ENCODE results near the gene ST6GALNAC6. TPM values are rescaled to one million over a fixed set of nuclear protein-coding genes. Genes with fewer than 3 reads are reported as not detected.

The ST6GALNAC6 gene
- polyA plus RNA-seq, 1 experiment, result 40.6 TPM

DNA sequence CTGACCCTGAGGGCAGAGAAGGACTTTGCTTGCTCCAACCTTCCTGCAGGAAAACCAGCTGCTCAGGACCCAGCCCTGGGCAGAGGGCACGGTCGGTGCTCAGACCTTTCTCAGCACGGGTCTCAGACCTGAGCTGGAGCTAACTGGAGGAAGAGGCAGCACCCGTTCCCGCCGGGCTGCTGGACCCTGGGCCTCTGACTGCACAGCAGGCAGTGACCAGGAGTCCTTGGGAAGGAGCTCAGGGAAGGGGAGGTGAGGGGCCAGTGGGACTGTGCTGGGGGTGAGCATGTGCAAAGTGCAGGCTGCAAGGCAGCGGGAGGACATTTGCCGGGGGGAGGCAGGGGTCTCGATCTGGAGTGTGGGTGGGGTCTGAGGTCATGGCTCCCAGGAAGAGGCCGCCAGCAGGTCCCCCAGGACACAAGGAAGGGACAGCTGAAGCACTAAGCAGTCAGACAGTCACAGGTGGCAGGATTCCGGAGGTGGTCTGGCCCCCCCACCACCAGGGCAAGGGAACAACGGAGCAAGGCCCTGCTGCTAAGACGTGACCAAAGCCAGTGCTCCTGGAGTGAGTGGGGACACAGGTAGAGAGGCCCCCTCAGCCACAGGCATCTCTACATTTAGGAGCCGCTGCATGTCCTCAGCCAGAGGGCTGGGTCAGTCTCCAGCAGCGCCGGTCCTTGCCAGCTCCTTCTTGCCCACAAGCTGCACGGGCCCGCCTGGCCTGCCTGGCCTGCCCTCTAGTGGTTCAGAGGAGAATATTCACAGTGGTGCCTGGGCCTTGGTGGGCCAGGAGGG lies 43.0 kb upstream of the ST6GALNAC6 start:
- ChIA-PET CTCF (interaction anchor here (0.5 to 4.6 kb wide), 38 partner anchors 9 to 248 kb away, joined by 3 to 85 read pairs (median 6); partner anchors contain the start of genes CFAP157, EEIG1, NAIF1 and PIP5KL1), POLR2A (interaction anchor here (0.5 to 1.5 kb wide), 2 partner anchors 108 to 156 kb away, joined by 4 read pairs; no protein-coding TSS in a partner anchor)
- no peak for DNase-seq (ENCODE audit: low read depth, low spot score)
- Histone ChIP-seq H3K27me3 (ENCODE audit: control insufficient read depth, insufficient read depth, low read length) (no peaks in the 10 kb centered on the region), H3K9me3 (ENCODE audit: control insufficient read depth, insufficient read depth, low read length) (no peaks in the 10 kb centered on the region; the same call in 1 of the 2 replicates), H3K27ac (ENCODE audit: low read depth, low read length) (no peak overlapping the region), H3K4me3 (ENCODE audit: low read depth, low read length) (no peak overlapping the region)
- TF ChIP-seq, protein P1, sequence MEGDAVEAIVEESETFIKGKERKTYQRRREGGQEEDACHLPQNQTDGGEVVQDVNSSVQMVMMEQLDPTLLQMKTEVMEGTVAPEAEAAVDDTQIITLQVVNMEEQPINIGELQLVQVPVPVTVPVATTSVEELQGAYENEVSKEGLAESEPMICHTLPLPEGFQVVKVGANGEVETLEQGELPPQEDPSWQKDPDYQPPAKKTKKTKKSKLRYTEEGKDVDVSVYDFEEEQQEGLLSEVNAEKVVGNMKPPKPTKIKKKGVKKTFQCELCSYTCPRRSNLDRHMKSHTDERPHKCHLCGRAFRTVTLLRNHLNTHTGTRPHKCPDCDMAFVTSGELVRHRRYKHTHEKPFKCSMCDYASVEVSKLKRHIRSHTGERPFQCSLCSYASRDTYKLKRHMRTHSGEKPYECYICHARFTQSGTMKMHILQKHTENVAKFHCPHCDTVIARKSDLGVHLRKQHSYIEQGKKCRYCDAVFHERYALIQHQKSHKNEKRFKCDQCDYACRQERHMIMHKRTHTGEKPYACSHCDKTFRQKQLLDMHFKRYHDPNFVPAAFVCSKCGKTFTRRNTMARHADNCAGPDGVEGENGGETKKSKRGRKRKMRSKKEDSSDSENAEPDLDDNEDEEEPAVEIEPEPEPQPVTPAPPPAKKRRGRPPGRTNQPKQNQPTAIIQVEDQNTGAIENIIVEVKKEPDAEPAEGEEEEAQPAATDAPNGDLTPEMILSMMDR (IDR thresholded peaks at IDR 0.05; ENCODE audit: low read depth, low read length), result peak; percentile 81

DNA sequence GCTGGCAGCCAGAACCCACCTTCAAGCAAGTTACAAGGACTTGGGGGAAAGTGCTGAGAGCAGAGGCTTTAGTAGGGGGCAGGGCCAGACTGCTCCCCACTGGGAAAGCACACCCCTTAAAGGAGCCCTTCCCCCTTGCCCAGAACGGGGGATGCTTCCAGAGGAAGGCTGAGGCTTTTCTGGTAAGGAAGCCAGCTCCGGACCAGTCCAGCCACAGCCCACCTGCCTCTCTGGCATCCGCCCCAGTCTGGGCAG lies 42.5 kb upstream of the ST6GALNAC6 start:
- Histone ChIP-seq H3K27me3 (ENCODE audit: control insufficient read depth, insufficient read depth, low read length) (no peaks in the 10 kb centered on the region), H3K9me3 (ENCODE audit: control insufficient read depth, insufficient read depth, low read length) (no peaks in the 10 kb centered on the region; the same call in 1 of the 2 replicates), H3K4me3 (ENCODE audit: low read depth, low read length) (no peak overlapping the region), H3K27ac (ENCODE audit: low read depth, low read length) (no peak overlapping the region)
- CTCF ChIA-PET, result interaction anchor here (0.8 to 4.6 kb wide), 16 partner anchors 9 to 183 kb away, joined by 4 to 85 read pairs (median 14); partner anchors contain the start of genes NAIF1 and SLC25A25
- TF ChIP-seq, protein P1 (IDR thresholded peaks at IDR 0.05; ENCODE audit: low read depth, low read length), result no peak
- DNase-seq (ENCODE audit: low read depth, low spot score), result no peak
- POLR2A ChIA-PET, result no interaction called here

DNA sequence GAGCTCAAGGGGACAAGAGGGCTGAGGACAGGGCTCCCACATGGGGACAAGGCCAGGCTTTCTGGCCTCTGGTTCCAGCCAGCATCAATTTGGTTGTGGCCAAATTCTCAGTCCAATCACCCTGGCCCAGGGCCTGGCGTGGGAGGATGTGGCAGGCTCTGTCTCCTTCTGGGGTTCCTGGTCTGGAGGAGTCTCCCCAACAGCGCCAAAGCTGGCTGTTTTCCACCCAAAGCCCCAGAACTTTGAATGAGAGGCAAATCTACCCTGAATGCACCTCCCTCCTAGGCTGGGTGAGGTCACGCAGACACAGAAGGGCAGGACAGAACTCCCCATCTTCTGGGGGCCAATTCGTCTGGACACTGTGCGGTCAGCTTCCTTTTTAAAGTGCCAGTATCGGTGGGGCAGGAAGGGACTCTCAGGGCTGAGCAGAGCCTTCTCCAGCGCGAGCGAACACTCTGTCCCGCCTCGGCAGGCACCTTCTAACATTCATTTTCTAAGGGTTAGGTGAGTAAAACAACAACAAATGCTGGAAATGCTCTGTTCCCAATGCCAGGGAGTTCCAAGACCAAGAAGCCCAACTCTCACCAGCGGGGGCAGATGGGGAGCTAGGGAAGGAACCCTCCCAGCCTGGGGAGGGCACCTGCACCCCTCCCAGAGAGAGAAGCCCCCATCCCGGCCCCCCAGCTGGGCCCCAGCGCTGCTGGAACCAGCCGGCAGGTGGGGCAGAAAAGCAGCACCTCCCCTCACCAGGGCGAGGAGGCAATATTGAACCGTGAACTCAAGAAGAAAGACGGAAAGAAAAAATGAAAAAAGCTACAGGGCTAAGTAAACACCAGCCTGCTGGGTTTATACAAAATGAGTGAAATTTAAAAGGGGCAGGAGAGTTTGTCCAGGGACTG lies 41.9 kb upstream of the ST6GALNAC6 start:
- Histone ChIP-seq H3K9me3 (ENCODE audit: control insufficient read depth, insufficient read depth, low read length) (no peaks in the 10 kb centered on the region; the same call in 1 of the 2 replicates), H3K27me3 (ENCODE audit: control insufficient read depth, insufficient read depth, low read length) (no peaks in the 10 kb centered on the region), H3K27ac (ENCODE audit: low read depth, low read length) (no peak overlapping the region), H3K4me3 (ENCODE audit: low read depth, low read length) (no peak overlapping the region)
- ChIA-PET CTCF (interaction anchor here (1.0 to 4.6 kb wide), 13 partner anchors 10 to 184 kb away, joined by 4 to 85 read pairs (median 10); partner anchors contain the start of genes NAIF1 and SLC25A25), POLR2A (no interaction called here)
- TF ChIP-seq, protein P1 (IDR thresholded peaks at IDR 0.05; ENCODE audit: low read depth, low read length), result no peak
- DNase-seq (ENCODE audit: low read depth, low spot score), result no peak

DNA sequence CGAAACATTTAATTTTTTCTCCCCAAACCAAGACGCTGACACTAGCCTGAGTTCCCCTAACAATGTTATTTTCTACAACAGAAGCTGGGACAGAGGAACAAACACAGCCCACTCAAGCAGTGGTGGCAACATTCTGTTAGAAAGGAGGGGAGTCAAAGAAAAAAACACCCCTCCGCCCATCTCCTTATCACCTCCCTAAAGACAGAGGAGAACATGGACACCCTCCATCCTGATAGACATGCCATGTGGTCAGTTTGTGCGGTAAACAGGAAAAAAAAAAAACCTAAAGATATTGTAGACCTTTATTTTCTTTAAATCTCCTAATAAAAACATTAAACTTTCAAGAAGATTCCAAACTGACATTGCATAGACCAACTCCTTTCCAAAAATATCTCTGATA lies 41.2 kb upstream of the ST6GALNAC6 start:
- POLR2A ChIA-PET, result no interaction called here
- Histone ChIP-seq H3K4me3 (ENCODE audit: low read depth, low read length) (no peak overlapping the region), H3K27me3 (ENCODE audit: control insufficient read depth, insufficient read depth, low read length) (no peaks in the 10 kb centered on the region), H3K9me3 (ENCODE audit: control insufficient read depth, insufficient read depth, low read length) (no peaks in the 10 kb centered on the region; the same call in 1 of the 2 replicates), H3K27ac (ENCODE audit: low read depth, low read length) (no peak overlapping the region)
- TF ChIP-seq, protein P1 (IDR thresholded peaks at IDR 0.05; ENCODE audit: low read depth, low read length), result no peak
- CTCF ChIA-PET, result interaction anchor here (1.5 to 4.6 kb wide), 2 partner anchors 95 to 177 kb away, joined by 6 to 44 read pairs; no protein-coding TSS in a partner anchor
- DNase-seq (ENCODE audit: low read depth, low spot score), result no peak
